Measurements from ENCODE around the gene PPP6R2.

Gene PPP6R2

DNA sequence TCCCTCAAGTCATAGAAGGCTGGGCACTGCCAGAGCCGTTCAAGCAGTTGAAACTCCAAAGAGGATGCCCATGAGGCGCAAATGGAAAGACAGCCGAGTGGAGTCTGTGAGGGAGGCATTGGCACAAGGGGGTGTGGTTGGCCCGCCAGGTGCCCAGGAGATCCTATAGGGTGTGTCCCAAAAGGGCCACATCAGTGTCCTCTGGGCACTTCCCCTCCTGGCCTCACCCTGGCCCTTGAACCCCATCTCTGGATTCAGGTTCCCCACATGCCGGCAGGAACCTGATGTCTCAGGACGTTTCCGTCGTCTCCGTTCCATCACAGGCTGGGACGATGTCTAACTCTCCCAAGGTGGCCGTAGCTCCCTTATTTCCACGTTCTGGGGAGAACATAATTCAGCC lies 77.5 kb downstream of the PPP6R2 start:
- no peak overlapping the region for H3K4me3 ChIP-seq (ENCODE audit: low read depth, low read length)
- no peak for DNase-seq (ENCODE audit: low read depth)

GRCh38 chr22:50422046-50422445 lies 78.9 kb downstream of the PPP6R2 start:
- DNase-seq (ENCODE audit: low read depth), result no peak
- TF ChIP-seq POLR2A (IDR thresholded peaks at IDR 0.05; ENCODE audit: extremely low read depth, insufficient read length), result no peak
- TF ChIP-seq, protein P1, sequence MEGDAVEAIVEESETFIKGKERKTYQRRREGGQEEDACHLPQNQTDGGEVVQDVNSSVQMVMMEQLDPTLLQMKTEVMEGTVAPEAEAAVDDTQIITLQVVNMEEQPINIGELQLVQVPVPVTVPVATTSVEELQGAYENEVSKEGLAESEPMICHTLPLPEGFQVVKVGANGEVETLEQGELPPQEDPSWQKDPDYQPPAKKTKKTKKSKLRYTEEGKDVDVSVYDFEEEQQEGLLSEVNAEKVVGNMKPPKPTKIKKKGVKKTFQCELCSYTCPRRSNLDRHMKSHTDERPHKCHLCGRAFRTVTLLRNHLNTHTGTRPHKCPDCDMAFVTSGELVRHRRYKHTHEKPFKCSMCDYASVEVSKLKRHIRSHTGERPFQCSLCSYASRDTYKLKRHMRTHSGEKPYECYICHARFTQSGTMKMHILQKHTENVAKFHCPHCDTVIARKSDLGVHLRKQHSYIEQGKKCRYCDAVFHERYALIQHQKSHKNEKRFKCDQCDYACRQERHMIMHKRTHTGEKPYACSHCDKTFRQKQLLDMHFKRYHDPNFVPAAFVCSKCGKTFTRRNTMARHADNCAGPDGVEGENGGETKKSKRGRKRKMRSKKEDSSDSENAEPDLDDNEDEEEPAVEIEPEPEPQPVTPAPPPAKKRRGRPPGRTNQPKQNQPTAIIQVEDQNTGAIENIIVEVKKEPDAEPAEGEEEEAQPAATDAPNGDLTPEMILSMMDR (IDR thresholded peaks at IDR 0.05; ENCODE audit: low read depth, low read length), result no peak
- TF ChIP-seq MYC (IDR thresholded peaks at IDR 0.05; ENCODE audit: low read depth, low read length), result no peak
- H3K4me3 ChIP-seq (ENCODE audit: low read depth, low read length), result no peak overlapping the region

More for the DNA sequence above, 77.5 kb downstream of the PPP6R2 start:
- no peak for TF ChIP-seq MYC (IDR thresholded peaks at IDR 0.05; ENCODE audit: low read depth, low read length)
- no peak for TF ChIP-seq MAX (IDR thresholded peaks at IDR 0.05; ENCODE audit: low read depth, low read length)
- TF ChIP-seq, protein P1 (IDR thresholded peaks at IDR 0.05; ENCODE audit: low read depth, low read length), result no peak
- no peak for TF ChIP-seq POLR2A (IDR thresholded peaks at IDR 0.05; ENCODE audit: extremely low read depth, insufficient read length)

GRCh38 chr22:50422961-50423815 lies 80.1 kb downstream of the PPP6R2 start:
- no peak for TF ChIP-seq MYC (IDR thresholded peaks at IDR 0.05; ENCODE audit: low read depth, low read length)
- TF ChIP-seq, protein P1 (IDR thresholded peaks at IDR 0.05; ENCODE audit: low read depth, low read length), result no peak
- no peak for TF ChIP-seq MAX (IDR thresholded peaks at IDR 0.05; ENCODE audit: low read depth, low read length)
- no peak for TF ChIP-seq POLR2A (IDR thresholded peaks at IDR 0.05; ENCODE audit: extremely low read depth, insufficient read length)
- no peak for DNase-seq (ENCODE audit: low read depth)
- H3K4me3 ChIP-seq (ENCODE audit: low read depth, low read length), result no peak overlapping the region

- TF ChIP-seq, protein P1 (IDR thresholded peaks at IDR 0.05; ENCODE audit: low read depth, low read length), result no peak
- TF ChIP-seq MAX (IDR thresholded peaks at IDR 0.05; ENCODE audit: low read depth, low read length), result no peak
- TF ChIP-seq MYC (IDR thresholded peaks at IDR 0.05; ENCODE audit: low read depth, low read length), result no peak
- TF ChIP-seq POLR2A (IDR thresholded peaks at IDR 0.05; ENCODE audit: extremely low read depth, insufficient read length), result no peak
- no peak overlapping the region for H3K4me3 ChIP-seq (ENCODE audit: low read depth, low read length)
- no peak for DNase-seq (ENCODE audit: low read depth)
These were observed 80.8 kb downstream of the PPP6R2 start for GRCh38 chr22:50423956-50424355.

GRCh38 chr22:50425179-50425916 lies 82.2 kb downstream of the PPP6R2 start:
- TF ChIP-seq POLR2A (IDR thresholded peaks at IDR 0.05; ENCODE audit: extremely low read depth, insufficient read length) (no peak), MAX (IDR thresholded peaks at IDR 0.05; ENCODE audit: low read depth, low read length) (no peak), MYC (IDR thresholded peaks at IDR 0.05; ENCODE audit: low read depth, low read length) (no peak)
- TF ChIP-seq, protein P1 (IDR thresholded peaks at IDR 0.05; ENCODE audit: low read depth, low read length), result no peak
- no peak overlapping the region for H3K4me3 ChIP-seq (ENCODE audit: low read depth, low read length)
- no peak for DNase-seq (ENCODE audit: low read depth)

Data from NB4 (cell line).